ENCODE data around the gene TMEM187.

TMEM187 gene

DNA sequence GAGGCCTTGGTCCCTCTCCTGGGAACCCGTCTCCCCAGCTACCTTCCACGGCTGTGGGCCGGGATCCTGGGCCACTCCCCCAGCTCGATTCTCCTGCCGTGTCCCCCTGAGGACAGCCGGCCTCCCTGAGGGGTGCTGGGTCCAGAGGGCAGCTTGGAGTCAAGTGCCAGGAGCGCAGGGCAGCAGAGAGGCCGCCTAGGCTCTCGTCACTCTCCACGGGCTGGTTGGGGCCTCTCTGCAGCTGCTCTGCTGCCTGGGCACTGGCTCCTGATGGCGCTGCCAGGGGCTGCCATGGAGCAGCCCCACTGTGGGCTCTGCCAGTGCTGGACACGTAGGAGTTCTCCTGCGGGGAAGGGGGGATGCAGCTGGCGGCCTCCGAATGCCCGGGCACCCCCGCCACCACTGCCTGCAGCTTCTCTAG, 40.5 kb downstream of the TMEM187 start:
- DNase-seq (ENCODE audit: low spot score), result no peak
- H3K4me3 ChIP-seq, result no peak overlapping the region
- H3K27ac ChIP-seq, result peak overlapping the region in 1 of 2 donors; percentile 22
- TF ChIP-seq, protein P1, sequence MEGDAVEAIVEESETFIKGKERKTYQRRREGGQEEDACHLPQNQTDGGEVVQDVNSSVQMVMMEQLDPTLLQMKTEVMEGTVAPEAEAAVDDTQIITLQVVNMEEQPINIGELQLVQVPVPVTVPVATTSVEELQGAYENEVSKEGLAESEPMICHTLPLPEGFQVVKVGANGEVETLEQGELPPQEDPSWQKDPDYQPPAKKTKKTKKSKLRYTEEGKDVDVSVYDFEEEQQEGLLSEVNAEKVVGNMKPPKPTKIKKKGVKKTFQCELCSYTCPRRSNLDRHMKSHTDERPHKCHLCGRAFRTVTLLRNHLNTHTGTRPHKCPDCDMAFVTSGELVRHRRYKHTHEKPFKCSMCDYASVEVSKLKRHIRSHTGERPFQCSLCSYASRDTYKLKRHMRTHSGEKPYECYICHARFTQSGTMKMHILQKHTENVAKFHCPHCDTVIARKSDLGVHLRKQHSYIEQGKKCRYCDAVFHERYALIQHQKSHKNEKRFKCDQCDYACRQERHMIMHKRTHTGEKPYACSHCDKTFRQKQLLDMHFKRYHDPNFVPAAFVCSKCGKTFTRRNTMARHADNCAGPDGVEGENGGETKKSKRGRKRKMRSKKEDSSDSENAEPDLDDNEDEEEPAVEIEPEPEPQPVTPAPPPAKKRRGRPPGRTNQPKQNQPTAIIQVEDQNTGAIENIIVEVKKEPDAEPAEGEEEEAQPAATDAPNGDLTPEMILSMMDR (IDR thresholded peaks at IDR 0.05), result no peak

DNA sequence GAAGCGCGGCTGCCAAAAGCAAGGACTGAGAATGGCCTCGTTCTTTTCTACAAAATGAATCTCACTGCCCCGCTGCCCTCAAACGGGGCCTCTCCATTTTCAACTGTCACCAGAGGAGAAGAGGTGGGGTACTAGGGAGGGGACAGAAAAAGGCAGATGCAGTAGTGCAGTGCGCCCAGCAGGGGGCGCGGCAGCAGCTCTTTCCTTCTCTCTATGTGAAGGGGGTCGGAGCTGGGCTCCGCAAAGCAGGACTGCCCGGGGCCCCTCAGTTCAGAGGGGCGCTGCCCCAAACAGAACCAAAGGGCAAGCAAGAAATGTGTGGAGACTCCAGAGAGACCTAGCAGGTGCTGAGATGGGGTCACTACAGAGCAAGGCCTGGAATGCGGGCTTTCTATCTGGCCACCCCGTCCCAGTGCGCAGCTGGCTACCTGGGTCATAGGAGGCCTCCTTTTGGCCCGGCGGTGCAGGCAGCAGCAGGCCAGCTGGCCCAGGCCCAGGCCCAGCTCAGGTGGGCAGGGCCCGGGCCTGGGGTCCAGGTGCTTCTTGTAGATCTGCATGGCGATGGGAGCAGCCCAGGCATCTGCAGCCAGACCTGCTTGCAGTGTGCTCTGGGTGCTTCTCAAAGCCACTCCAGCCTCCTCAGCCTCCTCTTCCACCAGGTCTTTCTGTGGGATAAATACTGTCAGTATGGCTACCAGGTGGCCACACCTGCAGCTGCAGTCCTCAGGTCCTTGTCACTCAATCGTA, 41.2 kb downstream of the TMEM187 start:
- TF ChIP-seq, protein P1 (IDR thresholded peaks at IDR 0.05), result peak; percentile 92
- no peak overlapping the region for H3K27ac ChIP-seq
- no peak overlapping the region for H3K4me3 ChIP-seq
- DNase-seq (ENCODE audit: low spot score), result no peak

DNA sequence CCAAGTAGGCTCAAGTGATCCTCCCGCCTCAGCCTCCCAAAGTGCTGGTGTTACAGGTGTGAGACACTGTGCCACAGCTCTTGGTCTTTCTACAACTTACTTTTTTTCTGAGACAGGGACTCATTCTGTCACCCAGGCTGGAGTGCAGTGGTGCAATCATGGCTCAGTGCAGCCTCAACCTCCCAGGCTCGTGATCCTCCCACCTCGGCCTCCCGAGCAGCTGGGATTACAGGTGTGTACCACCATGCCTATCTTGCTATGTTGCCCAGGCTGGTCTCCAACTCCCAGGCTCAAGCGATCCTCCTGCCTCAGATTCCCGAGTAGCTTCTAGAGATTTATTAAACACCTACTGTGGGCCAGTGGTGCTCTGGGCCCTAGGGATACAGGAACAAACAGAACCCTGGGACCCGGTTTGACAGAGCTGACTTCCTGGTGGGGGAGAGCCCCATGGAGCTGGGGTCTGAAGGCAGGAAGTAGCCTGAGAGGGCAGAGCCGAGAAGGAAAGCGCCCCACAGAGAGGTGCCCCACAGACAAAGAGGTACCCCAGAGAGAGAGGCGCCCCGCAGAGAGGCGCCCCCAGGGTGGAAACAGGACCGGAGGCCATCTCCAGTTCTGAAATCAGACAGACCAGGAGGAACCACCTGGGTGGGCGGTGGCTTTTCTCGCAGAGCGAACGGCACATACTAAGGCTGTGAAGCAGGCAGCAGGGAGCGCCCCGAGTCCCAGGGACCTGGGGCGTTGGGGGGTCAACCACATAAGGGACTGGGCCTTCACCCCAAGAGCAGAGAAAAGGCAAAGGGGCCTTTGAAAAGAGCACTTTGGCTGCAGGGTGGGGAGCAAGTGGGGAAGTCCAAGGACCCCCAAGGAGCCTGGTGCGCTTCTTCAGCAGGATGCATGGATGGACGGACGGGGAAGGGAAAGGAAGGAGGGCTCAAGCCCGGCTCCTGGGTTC, 42.2 kb downstream of the TMEM187 start:
- H3K27ac ChIP-seq, result no peak overlapping the region
- DNase-seq (ENCODE audit: low spot score), result no peak
- TF ChIP-seq, protein P1 (IDR thresholded peaks at IDR 0.05), result no peak
- H3K4me3 ChIP-seq, result no peak overlapping the region

DNA sequence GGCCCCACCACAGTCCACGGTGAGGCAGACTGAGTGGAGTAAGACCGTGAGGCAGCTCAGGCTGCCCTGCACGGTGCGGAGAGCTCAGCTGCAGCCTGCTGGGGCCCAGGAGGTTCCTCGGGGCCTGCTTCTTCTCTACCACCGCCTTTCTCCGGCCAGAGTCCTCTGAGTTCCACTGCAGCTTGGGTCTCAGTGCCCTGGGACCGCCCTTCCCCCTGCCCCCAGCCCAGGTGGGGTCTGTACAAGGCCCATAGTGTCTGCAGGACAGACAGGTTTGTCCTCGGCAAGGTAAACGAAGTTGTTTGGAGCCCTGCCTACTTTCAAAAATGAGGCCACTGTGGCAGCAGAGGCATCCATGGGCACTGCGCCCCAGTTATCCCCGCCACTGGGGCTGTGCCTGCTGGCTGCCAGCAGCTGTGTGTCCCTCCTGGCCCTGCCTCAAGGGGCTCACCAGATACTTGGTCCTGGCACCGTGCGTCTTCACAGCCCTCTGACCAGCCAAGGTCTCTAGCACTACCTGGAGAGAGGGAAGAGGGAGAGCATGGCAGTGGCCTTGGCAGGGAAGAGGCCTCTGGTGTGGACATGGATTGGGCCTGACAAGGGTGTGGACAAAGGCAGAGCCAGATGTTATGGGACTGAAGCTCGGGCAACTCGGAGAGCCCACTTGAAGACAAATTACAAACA, 43.2 kb downstream of the TMEM187 start:
- Histone ChIP-seq H3K27ac (no peak overlapping the region), H3K4me3 (no peak overlapping the region)
- no peak for DNase-seq (ENCODE audit: low spot score)
- TF ChIP-seq, protein P1 (IDR thresholded peaks at IDR 0.05), result no peak

DNA sequence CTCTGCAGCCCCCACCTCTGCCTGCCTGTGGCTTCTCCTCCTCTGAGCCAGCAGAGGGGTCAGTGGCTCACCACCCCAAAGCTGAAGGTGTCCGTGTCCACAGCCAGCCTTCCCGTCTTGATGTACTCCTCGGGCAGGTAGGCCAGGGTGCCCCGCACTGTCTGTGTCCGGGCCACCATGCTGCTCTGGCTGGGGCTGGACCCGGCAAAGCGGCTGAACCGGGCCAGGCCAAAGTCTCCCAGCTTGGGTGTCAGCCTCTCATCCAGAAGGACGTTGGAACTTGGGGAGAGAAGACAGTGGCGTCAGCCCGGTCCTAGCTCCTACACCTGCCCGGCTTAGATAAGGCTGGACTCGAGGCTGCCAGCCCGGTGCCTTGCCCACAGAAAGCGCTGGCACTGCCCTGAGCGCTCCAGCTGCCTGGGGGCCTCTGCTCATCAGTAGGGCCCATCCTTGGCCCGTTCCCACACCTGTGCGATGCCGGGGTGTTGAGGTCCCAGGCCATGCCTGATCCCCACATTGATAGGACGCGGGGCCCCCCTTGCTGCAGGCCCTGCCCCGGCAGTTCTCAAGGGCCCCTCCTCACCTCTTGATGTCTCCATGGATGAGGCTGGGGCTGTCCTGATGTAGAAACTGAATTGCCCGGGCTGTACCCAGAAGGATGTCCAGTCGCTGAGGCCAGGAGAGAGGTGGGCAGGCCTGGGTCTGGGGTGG, 44.0 kb downstream of the TMEM187 start:
- TF ChIP-seq, protein P1 (IDR thresholded peaks at IDR 0.05), result no peak
- no peak overlapping the region for H3K4me3 ChIP-seq
- no peak for DNase-seq (ENCODE audit: low spot score)
- no peak overlapping the region for H3K27ac ChIP-seq

DNA sequence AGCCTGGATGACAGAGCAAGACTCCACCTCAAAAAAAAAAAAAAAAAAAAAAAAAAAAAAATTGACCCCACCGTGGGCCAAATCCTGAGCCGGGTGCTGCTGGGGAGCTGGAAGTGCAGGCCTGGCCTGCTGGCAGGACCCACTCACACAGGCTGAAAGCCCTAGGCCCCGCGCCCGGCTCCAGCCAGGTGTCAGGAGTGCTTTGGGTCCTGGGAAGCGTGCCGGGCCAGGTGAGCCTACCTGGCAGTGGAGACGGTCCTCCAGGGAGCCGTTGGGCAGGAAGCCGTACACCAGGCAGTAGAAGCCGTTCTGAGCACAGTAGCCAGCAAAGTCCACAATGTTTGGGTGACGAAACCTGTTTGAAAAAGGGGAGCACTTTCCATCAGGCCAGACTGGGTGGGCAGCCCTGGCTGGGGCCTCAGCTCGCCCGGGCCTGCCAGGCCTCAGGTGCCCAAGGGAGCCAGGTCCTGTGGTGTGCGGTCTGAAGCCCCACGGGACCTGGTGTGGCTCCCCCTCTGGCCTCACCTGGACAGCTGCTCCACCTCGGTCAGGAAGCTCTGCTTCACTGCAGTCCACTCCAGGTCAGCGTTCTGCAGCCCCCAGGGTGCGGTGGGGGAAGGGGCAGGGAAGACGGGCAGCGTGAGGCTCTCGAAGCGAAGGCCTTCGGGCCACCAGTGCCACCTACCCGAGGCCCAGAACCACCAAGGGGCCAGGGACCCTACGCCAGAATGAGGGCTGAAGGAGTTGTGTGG, 45.4 kb downstream of the TMEM187 start:
- Histone ChIP-seq H3K4me3 (peak overlapping the region; percentile 80), H3K27ac (peak overlapping the region in 1 of 2 donors; percentile 86)
- TF ChIP-seq, protein P1 (IDR thresholded peaks at IDR 0.05), result no peak

More for the DNA sequence above, 45.4 kb downstream of the TMEM187 start:
- DNase-seq (ENCODE audit: low spot score), result no peak
